Heart left ventricle (tissue), 13 donors: Measurements from ENCODE around the gene MPV17L.

Source experiments
- CTCF ChIP-seq, 12 donors: fragments of 200-600 bp; sonication (generic) in 4 of 12; IDR thresholded peaks; one replicate each; pipeline versions ENCODE4 v1.5.0 to v1.8.0; 2018 to 2022; ENCODE audit warnings: antibody characterized with exemption in 12 of 12, mild to moderate bottlenecking in 5 of 12
- POLR2A ChIP-seq, 2 donors: fragments of 450-650 bp; IDR thresholded peaks; one replicate each; pipeline ENCODE4 v1.6.1; 2017; ENCODE audit warnings: antibody characterized with exemption in 2 of 2, mild to moderate bottlenecking in 2 of 2, moderate library complexity in 2 of 2
- donor health status: ischemic (EF 13 %, LVEDD 7.1; RV severe dilation, severe dysfunction).
- donor health status: DM: no; HTN: yes; CAD: no.
- donor health status: DM: no; HTN: no; CAD: no.
- donor health status: ischemic (EF 25% LVEDD 6.9; RV normal size, moderate dysfunction).
- donor health status: ischemic (EF 25% LVEDD 5.7; RV mildly dilated, moderate dysfunction).
- donor health status: ischemic (EF 35%, LVEDD 5.7; RV mildly dilated, moderate dysfunction).
- donor health status: nonischemic (EF 11% LVEDD 7.7; RV severe dilation, severe dysfunction).
- donor health status: DM: yes; HTN: yes; CAD: no.
- donor health status: PGD.
- donor health status: ischemic (EF 29% LVEDD 5.4; RV normal size, mild dysfunction).
- donor health status: nonischemic (EF 23%, LVEDD 6.1; RV moderate dilation, normal function).

- no peak for TF ChIP-seq CTCF (IDR thresholded peaks at IDR 0.05)
- no peak for TF ChIP-seq POLR2A (IDR thresholded peaks at IDR 0.05)
Observed at GRCh38 chr16:15398618-15399316, 3.2 kb downstream of the MPV17L start.
